SU-DHL-6 (cell line): ENCODE measurements around the gene PRLR.

Experiments used
- H2AFZ ChIP-seq: fragments of 200-600 bp; sonication (generic); 2 replicates; pipeline ENCODE4 v1.6.1; 2014; ENCODE audit warnings: low read depth, mild to moderate bottlenecking, moderate library complexity, mixed read lengths, antibody characterized with exemption, low read length; ENCODE audit not compliant: severe bottlenecking
- H3F3A ChIP-seq: fragments of 200-600 bp; shearing (Covaris generic); 2 replicates; pipeline ENCODE4 v1.6.0; 2016; ENCODE audit warnings: antibody characterized with exemption, mild to moderate bottlenecking; ENCODE audit not compliant: insufficient read depth
- H3K27ac ChIP-seq: fragments of 200-600 bp; sonication (generic); 2 replicates; pipeline ENCODE4 v1.5.1; 2016; ENCODE audit warnings: low read depth, mild to moderate bottlenecking, low read length, moderate library complexity, mixed read lengths
- H3K27me3 ChIP-seq: fragments of 200-600 bp; sonication (generic), shearing (Covaris generic); 2 replicates; pipeline ENCODE4 v1.6.0; 2014; ENCODE audit warnings: mild to moderate bottlenecking, low read length
- H3K36me3 ChIP-seq: fragments of 200-600 bp; sonication (generic); 2 replicates; pipeline ENCODE4 v1.6.1; 2014; ENCODE audit warnings: mild to moderate bottlenecking, low read length, mixed read lengths
- H3K4me2 ChIP-seq: fragments of 300-600, 200-600 bp; shearing (Covaris generic), sonication (generic); 2 replicates; pipeline ENCODE4 v1.6.0; 2014; ENCODE audit warnings: low read length, low read depth, mild to moderate bottlenecking; ENCODE audit not compliant: poor library complexity, severe bottlenecking
- H3K4me3 ChIP-seq: fragments of 200-600 bp; sonication (generic); 2 replicates; pipeline ENCODE4 v1.5.1; 2014; ENCODE audit warnings: antibody characterized with exemption, low read length, mild to moderate bottlenecking, mixed read lengths; ENCODE audit not compliant: insufficient read depth, poor library complexity, severe bottlenecking
- H3K79me2 ChIP-seq: fragments of 200-600 bp; sonication (generic); 2 replicates; pipeline ENCODE4 v1.6.1; 2014; ENCODE audit warnings: mild to moderate bottlenecking, low read length, moderate library complexity; ENCODE audit not compliant: insufficient read depth
- H3K9ac ChIP-seq: fragments of 200-600 bp; sonication (generic); 2 replicates; pipeline ENCODE4 v1.7.0; 2014; ENCODE audit warnings: mild to moderate bottlenecking, low read length
- H3K9me2 ChIP-seq: fragments of 200-600 bp; sonication (generic); replicated peaks from 2 replicates; pipeline ENCODE4 v1.6.1; 2014; ENCODE audit warnings: low read length; ENCODE audit not compliant: insufficient read depth
- H3K9me3 ChIP-seq: fragments of 200-600 bp; sonication (generic); 2 replicates; pipeline ENCODE4 v1.6.1; 2014; ENCODE audit warnings: low read length, mixed read lengths; ENCODE audit not compliant: insufficient read depth
- H4K20me1 ChIP-seq: fragments of 200-600 bp; sonication (generic); 2 replicates; pipeline ENCODE4 v1.6.1; 2014; ENCODE audit warnings: low read depth, mild to moderate bottlenecking, antibody characterized with exemption, low read length, moderate library complexity, mixed read lengths
- CTCF ChIP-seq: fragments of 200-600 bp; sonication (generic); IDR thresholded peaks from one replicate; pipeline ENCODE4 v1.5.1; 2017; ENCODE audit warnings: antibody characterized with exemption, mild to moderate bottlenecking, low read length, moderate library complexity; ENCODE audit not compliant: insufficient read depth, poor library complexity, severe bottlenecking
- EZH2phosphoT487 ChIP-seq: fragments of 200-600 bp; sonication (generic), shearing (Covaris generic); conservative IDR thresholded peaks from 2 replicates; pipeline ENCODE4 v1.6.1; 2018; ENCODE audit warnings: mild to moderate bottlenecking, antibody characterized with exemption, low read length, moderate library complexity, mixed read lengths

PRLR gene

GRCh38 chr5:35198686-35199085 is 31.6 kb downstream of the PRLR start:
- H2AFZ ChIP-seq: no peak overlapping the region
- no peaks in the 10 kb centered on the region for H3K36me3 ChIP-seq
- H3K4me2 ChIP-seq: no peak overlapping the region
- no peaks in the 10 kb centered on the region for H4K20me1 ChIP-seq
- no peak for TF ChIP-seq EZH2phosphoT487
- TF ChIP-seq CTCF: no peak
- H3K27ac ChIP-seq: no peak overlapping the region
- H3K4me3 ChIP-seq: no peak overlapping the region
- H3K27me3 ChIP-seq: no peaks in the 10 kb centered on the region
- no peaks in the 10 kb centered on the region for H3K9me2 ChIP-seq
- no peaks in the 10 kb centered on the region for H3K9me3 ChIP-seq
- no peaks in the 10 kb centered on the region for H3F3A ChIP-seq
- no peaks in the 10 kb centered on the region for H3K79me2 ChIP-seq
- H3K9ac ChIP-seq: no peak overlapping the region

DNA sequence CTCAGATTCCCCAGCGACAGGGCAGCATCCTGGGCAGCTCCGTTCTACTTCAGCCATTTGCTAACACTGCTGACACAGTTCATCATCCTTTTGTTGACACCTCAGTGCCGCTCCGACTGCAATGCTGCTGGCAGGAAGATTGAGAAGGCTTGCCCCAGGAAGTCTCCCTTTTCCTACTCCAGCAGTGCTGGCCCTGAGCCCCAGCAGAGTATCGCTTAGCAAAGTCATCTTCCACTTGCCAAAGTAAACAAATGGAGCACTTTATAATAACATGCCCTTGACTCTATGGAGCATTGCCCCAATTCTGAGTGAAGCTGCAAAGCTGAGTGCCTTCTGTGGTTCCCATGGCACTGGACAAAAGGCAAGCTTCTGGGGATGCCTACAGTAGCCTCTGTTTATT is 32.2 kb downstream of the PRLR start:
- Histone ChIP-seq H2AFZ (no peak overlapping the region), H3K4me2 (no peak overlapping the region), H4K20me1 (no peaks in the 10 kb centered on the region), H3K79me2 (no peaks in the 10 kb centered on the region), H3K27ac (no peak overlapping the region), H3K27me3 (no peaks in the 10 kb centered on the region), H3K9me2 (no peaks in the 10 kb centered on the region), H3K36me3 (no peaks in the 10 kb centered on the region), H3K4me3 (no peak overlapping the region), H3F3A (no peaks in the 10 kb centered on the region), H3K9ac (no peak overlapping the region), H3K9me3 (no peaks in the 10 kb centered on the region)
- no peak for TF ChIP-seq CTCF
- no peak for TF ChIP-seq EZH2phosphoT487

DNA sequence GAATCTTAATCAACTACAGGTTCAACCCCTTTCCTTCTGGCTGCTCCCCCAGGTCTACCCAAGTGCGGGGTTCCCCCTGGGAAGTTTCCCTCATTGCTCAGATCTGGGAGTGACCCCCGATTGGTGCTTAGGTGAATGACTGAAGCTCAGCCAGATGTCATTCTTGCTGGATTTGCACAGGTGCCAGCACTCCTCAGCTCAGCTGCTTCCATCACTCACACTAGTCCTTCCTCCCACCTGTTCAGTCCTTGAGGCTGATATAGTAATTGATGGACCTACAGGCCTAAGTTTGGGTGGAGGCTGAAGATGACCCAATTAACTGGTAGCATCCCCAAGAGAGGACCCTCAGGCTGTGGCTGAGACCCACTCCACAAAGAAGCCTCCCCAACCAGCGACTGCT is 32.9 kb downstream of the PRLR start:
- H3K36me3 ChIP-seq: no peaks in the 10 kb centered on the region
- H3F3A ChIP-seq: no peaks in the 10 kb centered on the region
- H3K9me3 ChIP-seq: no peaks in the 10 kb centered on the region
- H4K20me1 ChIP-seq: no peaks in the 10 kb centered on the region
- no peaks in the 10 kb centered on the region for H3K27me3 ChIP-seq
- H3K27ac ChIP-seq: no peak overlapping the region
- no peak overlapping the region for H2AFZ ChIP-seq
- TF ChIP-seq EZH2phosphoT487: no peak
- TF ChIP-seq CTCF: no peak
- H3K4me3 ChIP-seq: no peak overlapping the region
- H3K9me2 ChIP-seq: no peaks in the 10 kb centered on the region
- H3K79me2 ChIP-seq: no peaks in the 10 kb centered on the region
- H3K4me2 ChIP-seq: no peak overlapping the region
- no peak overlapping the region for H3K9ac ChIP-seq

GRCh38 chr5:35195472-35195852 is 34.8 kb downstream of the PRLR start:
- H3K36me3 ChIP-seq: no peaks in the 10 kb centered on the region
- TF ChIP-seq EZH2phosphoT487 (no peak), CTCF (no peak)
- H2AFZ ChIP-seq: no peak overlapping the region
- H3K4me2 ChIP-seq: no peak overlapping the region
- H3K9ac ChIP-seq: no peak overlapping the region
- H3K79me2 ChIP-seq: no peaks in the 10 kb centered on the region
- no peaks in the 10 kb centered on the region for H3F3A ChIP-seq
- no peaks in the 10 kb centered on the region for H3K27me3 ChIP-seq
- no peak overlapping the region for H3K27ac ChIP-seq
- no peaks in the 10 kb centered on the region for H4K20me1 ChIP-seq
- H3K4me3 ChIP-seq: no peak overlapping the region
- no peaks in the 10 kb centered on the region for H3K9me2 ChIP-seq
- no peaks in the 10 kb centered on the region for H3K9me3 ChIP-seq
